Measurements from ENCODE around the gene MS4A12.
"Not testable (repeated sequence)": the region's sequence is repeated elsewhere in the genome, so short reads cannot be mapped to it uniquely, and the experiment has no call there.

The MS4A12 gene

GRCh38 chr11:60492488-60493009 is at the start of gene MS4A12:
Gene MS4A12 (plus strand): TSS chr11:60492778. CDS start chr11:60497319, 4,541 bp downstream.
- no peak for DNase-seq (ENCODE audit: low read depth)

- DNase-seq (ENCODE audit: low read depth): no peak
These were observed 45.5 kb upstream of the MS4A12 start for GRCh38 chr11:60447070-60447469.

GRCh38 chr11:60447846-60448245 is 44.7 kb upstream of the MS4A12 start:
- no peak for DNase-seq (ENCODE audit: low read depth)

- DNase-seq (ENCODE audit: low read depth): not testable (repeated sequence)
These were observed 41.4 kb upstream of the MS4A12 start for GRCh38 chr11:60451185-60451584.

- no peak for DNase-seq (ENCODE audit: low read depth)
These were observed 38.4 kb upstream of the MS4A12 start for GRCh38 chr11:60454212-60454611.

GRCh38 chr11:60455531-60456042 is 37.0 kb upstream of the MS4A12 start, which contains the start of gene MS4A1:
Gene MS4A1 (plus strand): TSS chr11:60455847. CDS start chr11:60462375, 6,528 bp downstream.
- no peak for DNase-seq (ENCODE audit: low read depth)

- no peak for DNase-seq (ENCODE audit: low read depth)
These were observed 35.0 kb upstream of the MS4A12 start for GRCh38 chr11:60457576-60457975.

GRCh38 chr11:60459345-60459744 is 33.2 kb upstream of the MS4A12 start:
- no peak for DNase-seq (ENCODE audit: low read depth)

- DNase-seq (ENCODE audit: low read depth): no peak
These were observed 23.7 kb upstream of the MS4A12 start for GRCh38 chr11:60468829-60469228.

- no peak for DNase-seq (ENCODE audit: low read depth)
These were observed 22.9 kb upstream of the MS4A12 start for GRCh38 chr11:60469723-60470122.

- DNase-seq (ENCODE audit: low read depth): no peak
These were observed 15.5 kb upstream of the MS4A12 start for GRCh38 chr11:60477035-60477445.

- DNase-seq (ENCODE audit: low read depth): no peak
These were observed 10.2 kb upstream of the MS4A12 start for GRCh38 chr11:60482361-60482760.

- DNase-seq (ENCODE audit: low read depth): no peak
These were observed 6.6 kb upstream of the MS4A12 start for GRCh38 chr11:60485987-60486386.

GRCh38 chr11:60493454-60493853 is 876 bp downstream of the MS4A12 start:
- no peak for DNase-seq (ENCODE audit: low read depth)

- DNase-seq (ENCODE audit: low read depth): no peak
These were observed 5.8 kb downstream of the MS4A12 start for GRCh38 chr11:60498399-60498798.

GRCh38 chr11:60498853-60499252 is 6.3 kb downstream of the MS4A12 start:
- DNase-seq (ENCODE audit: low read depth): no peak

GRCh38 chr11:60500276-60500910 is 7.8 kb downstream of the MS4A12 start:
- DNase-seq (ENCODE audit: low read depth): no peak

GRCh38 chr11:60502221-60502775 is 9.7 kb downstream of the MS4A12 start:
- DNase-seq (ENCODE audit: low read depth): no peak

GRCh38 chr11:60504219-60504905 is 11.8 kb downstream of the MS4A12 start:
- no peak for DNase-seq (ENCODE audit: low read depth)

GRCh38 chr11:60509609-60510008 is 17.0 kb downstream of the MS4A12 start:
- DNase-seq (ENCODE audit: low read depth): not testable (repeated sequence)

GRCh38 chr11:60510209-60510608 is 17.6 kb downstream of the MS4A12 start:
- not testable (repeated sequence) for DNase-seq (ENCODE audit: low read depth)

GRCh38 chr11:60511393-60511792 is 18.8 kb downstream of the MS4A12 start:
- DNase-seq (ENCODE audit: low read depth): no peak
